Measurements from ENCODE around the gene RER1. TPM values are rescaled to one million over a fixed set of nuclear protein-coding genes. Genes with fewer than 3 reads are reported as not detected.
A peak's percentile ranks its signal among the peaks of the same experiment; 100 is the strongest.

RER1 gene
- total RNA-seq, 1 donor from 2014 or later, result 133 TPM

DNA sequence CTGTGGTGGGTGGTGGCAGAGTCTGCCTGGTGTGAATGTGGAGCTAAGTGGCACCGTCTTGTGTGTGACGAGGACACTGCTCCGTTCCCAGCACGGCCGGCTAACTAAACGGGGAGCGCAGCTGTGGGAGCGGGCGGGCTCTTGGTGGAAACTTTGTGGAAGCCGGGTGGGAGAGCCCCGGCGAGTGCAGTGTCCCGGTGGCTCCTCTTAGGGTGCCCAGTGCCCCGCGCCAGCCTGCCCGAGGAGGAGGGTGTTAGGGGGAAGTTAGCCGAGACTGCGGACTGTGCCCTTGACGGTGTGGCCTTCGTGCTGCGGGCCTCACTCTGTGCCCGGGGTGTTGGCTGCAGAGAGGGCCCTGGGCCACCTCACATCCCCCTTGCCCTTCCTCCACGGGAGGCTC, 10.8 kb downstream of the RER1 start:
- H3K9me3 ChIP-seq, result no peaks in the 10 kb centered on the region
- peaks cover 96% of the 10 kb centered on the region for H3K36me3 ChIP-seq
- H3K27ac ChIP-seq, result no peak overlapping the region
- no peak overlapping the region for H3K4me3 ChIP-seq
- no peaks in the 10 kb centered on the region for H3K4me1 ChIP-seq
- intact Hi-C loops (cut with DNase I), result no loop called here
- TF ChIP-seq, protein P1, sequence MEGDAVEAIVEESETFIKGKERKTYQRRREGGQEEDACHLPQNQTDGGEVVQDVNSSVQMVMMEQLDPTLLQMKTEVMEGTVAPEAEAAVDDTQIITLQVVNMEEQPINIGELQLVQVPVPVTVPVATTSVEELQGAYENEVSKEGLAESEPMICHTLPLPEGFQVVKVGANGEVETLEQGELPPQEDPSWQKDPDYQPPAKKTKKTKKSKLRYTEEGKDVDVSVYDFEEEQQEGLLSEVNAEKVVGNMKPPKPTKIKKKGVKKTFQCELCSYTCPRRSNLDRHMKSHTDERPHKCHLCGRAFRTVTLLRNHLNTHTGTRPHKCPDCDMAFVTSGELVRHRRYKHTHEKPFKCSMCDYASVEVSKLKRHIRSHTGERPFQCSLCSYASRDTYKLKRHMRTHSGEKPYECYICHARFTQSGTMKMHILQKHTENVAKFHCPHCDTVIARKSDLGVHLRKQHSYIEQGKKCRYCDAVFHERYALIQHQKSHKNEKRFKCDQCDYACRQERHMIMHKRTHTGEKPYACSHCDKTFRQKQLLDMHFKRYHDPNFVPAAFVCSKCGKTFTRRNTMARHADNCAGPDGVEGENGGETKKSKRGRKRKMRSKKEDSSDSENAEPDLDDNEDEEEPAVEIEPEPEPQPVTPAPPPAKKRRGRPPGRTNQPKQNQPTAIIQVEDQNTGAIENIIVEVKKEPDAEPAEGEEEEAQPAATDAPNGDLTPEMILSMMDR (IDR thresholded peaks at IDR 0.05), result no peak
- no peak for DNase-seq
- no peaks in the 10 kb centered on the region for H3K27me3 ChIP-seq (ENCODE audit: low read depth)
- peak in 1 of 2 donors; percentile 5 for ATAC-seq

DNA sequence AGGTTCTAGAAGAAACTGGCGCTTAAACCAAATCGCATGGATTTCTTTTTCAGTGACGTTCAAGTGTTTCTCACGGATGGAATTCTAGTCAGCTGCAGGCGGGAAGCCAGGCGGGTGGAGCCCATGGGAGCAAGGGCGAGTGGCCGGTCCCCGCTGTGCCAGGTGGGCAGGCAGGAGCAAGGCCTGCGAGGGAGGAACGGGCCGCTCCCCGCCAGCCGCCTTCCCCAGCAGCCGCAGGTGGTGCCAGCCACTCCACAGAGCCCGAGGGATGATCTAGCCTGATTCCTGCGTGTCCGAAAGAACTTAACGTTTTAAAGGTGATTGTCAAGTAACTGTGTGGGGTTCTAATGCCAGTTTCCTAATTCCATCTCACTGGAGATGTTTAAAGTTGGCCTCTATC, 11.6 kb downstream of the RER1 start:
- no peak for ATAC-seq
- H3K27ac ChIP-seq, result no peak overlapping the region
- H3K27me3 ChIP-seq (ENCODE audit: low read depth), result no peaks in the 10 kb centered on the region
- no peak overlapping the region for H3K4me3 ChIP-seq
- TF ChIP-seq, protein P1 (IDR thresholded peaks at IDR 0.05), result no peak
- peaks cover 95% of the 10 kb centered on the region for H3K36me3 ChIP-seq
- intact Hi-C loops (cut with DNase I), result no loop called here
- no peaks in the 10 kb centered on the region for H3K4me1 ChIP-seq
- no peak for DNase-seq
- H3K9me3 ChIP-seq, result no peaks in the 10 kb centered on the region

DNA sequence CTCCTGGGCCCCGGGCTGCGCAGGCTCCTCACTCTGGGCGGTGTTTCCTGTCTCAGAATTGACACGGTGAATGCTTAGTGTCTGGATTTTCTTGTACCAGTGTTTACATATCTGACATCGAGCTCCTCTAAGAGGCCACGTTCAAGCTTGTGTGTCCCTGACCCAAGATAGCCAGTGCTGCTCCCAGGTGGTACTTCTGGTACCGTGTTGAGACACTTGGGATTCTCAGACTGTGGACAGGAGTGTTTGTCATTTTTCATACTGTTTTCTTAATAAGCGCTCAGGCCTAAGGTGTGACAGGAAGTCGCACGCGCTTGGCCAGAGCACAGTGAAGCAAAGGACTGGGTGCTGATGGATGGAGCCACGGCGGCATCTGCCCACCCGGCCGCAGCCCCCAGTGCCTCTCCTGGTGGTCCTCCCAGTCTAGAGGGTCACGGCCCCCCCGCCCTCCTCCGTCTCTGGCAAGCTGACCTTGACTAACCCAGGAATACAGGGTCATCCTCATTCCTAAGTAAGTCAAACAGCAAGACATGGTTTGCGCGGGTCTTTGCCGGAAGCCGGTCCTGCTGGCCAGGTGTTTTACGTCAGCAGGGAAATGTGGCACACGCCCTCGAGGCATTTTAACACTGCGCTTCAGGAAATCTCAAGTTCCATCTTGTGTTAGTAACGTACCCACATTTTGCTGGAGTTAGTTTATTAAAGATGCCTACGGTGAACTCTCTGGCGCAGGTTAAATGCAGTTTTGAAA, 12.7 kb downstream of the RER1 start:
- DNase-seq, result no peak
- Histone ChIP-seq H3K9me3 (no peaks in the 10 kb centered on the region), H3K27ac (no peak overlapping the region), H3K27me3 (ENCODE audit: low read depth) (no peaks in the 10 kb centered on the region), H3K36me3 (peaks cover 92% of the 10 kb centered on the region), H3K4me3 (no peak overlapping the region), H3K4me1 (no peaks in the 10 kb centered on the region)
- TF ChIP-seq, protein P1 (IDR thresholded peaks at IDR 0.05), result no peak
- intact Hi-C loops (cut with DNase I), result no loop called here
- no peak for ATAC-seq

DNA sequence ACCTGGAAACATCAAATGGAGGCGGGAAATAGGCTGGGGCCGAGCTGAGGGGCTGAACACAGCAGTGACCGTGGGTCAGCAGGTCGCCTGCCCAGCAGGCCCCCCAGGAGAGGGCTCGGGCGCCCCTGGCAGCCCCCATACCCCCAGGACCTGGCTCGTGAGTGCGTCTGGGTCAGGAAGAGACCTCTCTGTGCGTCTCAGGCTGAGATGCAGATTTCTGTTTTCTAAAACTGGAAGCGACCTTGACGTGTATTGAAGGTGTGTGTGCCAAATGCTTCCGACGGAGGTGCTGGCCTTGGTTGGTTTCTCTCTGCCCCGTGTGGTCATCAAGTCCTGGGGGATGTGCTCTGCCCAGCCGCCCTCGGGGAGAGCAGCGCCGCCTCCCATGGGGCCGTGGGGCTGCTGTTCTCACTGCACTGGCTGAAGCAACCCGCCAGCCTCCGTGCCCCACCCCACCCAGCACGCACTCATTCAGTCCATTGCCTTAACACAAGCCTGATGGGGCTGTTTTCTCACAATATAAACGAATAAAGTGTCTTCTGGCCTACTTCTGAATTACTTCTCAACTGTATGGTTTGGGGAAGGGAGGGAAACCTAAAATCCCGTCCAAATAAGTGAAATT, 13.4 kb downstream of the RER1 start:
- DNase-seq (no peak), ATAC-seq (no peak)
- Histone ChIP-seq H3K27ac (no peak overlapping the region), H3K36me3 (peaks cover 85% of the 10 kb centered on the region), H3K9me3 (no peaks in the 10 kb centered on the region), H3K4me1 (no peaks in the 10 kb centered on the region), H3K27me3 (ENCODE audit: low read depth) (no peaks in the 10 kb centered on the region), H3K4me3 (no peak overlapping the region)
- intact Hi-C loops (cut with DNase I), result no loop called here
- TF ChIP-seq, protein P1 (IDR thresholded peaks at IDR 0.05), result no peak

DNA sequence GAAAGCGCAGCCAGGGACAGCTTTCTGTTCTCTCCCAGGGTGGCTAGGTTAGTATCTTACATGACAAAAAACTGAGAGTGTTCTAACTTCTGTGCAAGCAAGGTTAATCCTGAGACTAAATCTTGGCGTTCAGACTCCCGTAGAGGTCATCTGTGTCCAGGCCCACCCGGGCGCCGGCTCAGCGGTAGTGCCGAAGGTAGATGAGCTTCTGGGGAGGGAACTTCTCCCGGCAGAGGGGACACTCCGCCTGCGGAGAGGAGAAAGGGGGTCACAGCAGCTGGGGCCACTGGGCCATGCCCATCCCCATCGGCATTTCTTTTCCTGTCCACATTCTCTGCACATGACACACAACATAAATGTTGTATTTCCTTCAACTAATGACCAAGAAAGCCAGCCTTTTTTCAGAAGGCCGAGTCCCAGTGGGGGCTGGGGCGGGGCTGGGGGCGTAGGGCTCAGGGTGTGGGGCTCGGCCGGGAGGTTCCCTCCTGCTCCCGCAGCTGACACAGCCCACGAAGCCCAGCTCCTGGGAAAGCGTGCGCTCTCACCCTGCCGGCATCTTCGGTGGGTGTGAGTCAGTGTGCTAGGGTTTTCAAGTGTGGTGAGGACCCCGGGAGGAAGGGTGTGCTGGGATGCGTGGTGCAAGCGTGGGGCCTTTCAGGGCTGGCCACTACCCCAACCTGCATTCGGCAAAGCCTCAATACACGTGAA, 14.1 kb downstream of the RER1 start:
- no peak overlapping the region for H3K27ac ChIP-seq
- intact Hi-C loops (cut with DNase I), result no loop called here
- no peaks in the 10 kb centered on the region for H3K27me3 ChIP-seq (ENCODE audit: low read depth)
- peaks cover 77% of the 10 kb centered on the region for H3K36me3 ChIP-seq
- ATAC-seq (no peak), DNase-seq (no peak)
- TF ChIP-seq, protein P1 (IDR thresholded peaks at IDR 0.05), result no peak
- no peak overlapping the region for H3K4me3 ChIP-seq
- no peaks in the 10 kb centered on the region for H3K9me3 ChIP-seq
- H3K4me1 ChIP-seq, result no peaks in the 10 kb centered on the region

Data from lower lobe of right lung (tissue), 2 donors.